Right atrium auricular region (tissue), 2 donors: ENCODE data around the gene APOBEC3A. TPM values are rescaled to one million over a fixed set of nuclear protein-coding genes. Genes with fewer than 3 reads are reported as not detected.
"Not testable (repeated sequence)": the region's sequence is repeated elsewhere in the genome, so short reads cannot be mapped to it uniquely, and the experiment has no call there.

Source experiments
- DNase-seq: peaks from one replicate; pipeline ENCODE4 v3.0.0-alpha.2; 2019; ENCODE audit warnings: low spot score
- H3K27ac ChIP-seq, 2 donors: fragments of 200-600 bp; sonication (generic); 1 replicate in 1 of 2; 2 replicates in 1 of 2; pipeline ENCODE4 v1.5.1; 2016 to 2019
- H3K27me3 ChIP-seq, 2 donors: fragments of 200-600 bp; sonication (generic); one replicate each; pipeline versions ENCODE4 v1.5.1 to v1.6.0; 2017 to 2019
- H3K36me3 ChIP-seq: fragments of 200-600 bp; sonication (generic); one replicate; pipeline ENCODE4 v1.5.1; 2016
- H3K4me1 ChIP-seq, 2 donors: fragments of 200-600 bp; sonication (generic); one replicate each; pipeline versions ENCODE4 v1.5.1 to v1.6.0; 2017 to 2019
- H3K4me3 ChIP-seq, 2 donors: fragments of 200-600 bp; sonication (generic); 1 replicate in 1 of 2; 2 replicates in 1 of 2; pipeline ENCODE4 v1.5.1; 2017 to 2019; ENCODE audit warnings: mild to moderate bottlenecking in 1 of 2, moderate library complexity in 1 of 2
- H3K9me3 ChIP-seq, 2 donors: fragments of 200-600 bp; sonication (generic); one replicate each; pipeline ENCODE4 v1.5.1; 2019
- total RNA-seq, 2 donors: library from RNA; depleted of rRNA; stranded (reverse); fragments of >200 nt; gene quantifications; one replicate each; pipeline ENCODE4 v1.1.0, GENCODE V29; 2016
- TF ChIP-seq, protein P1 (sequence below), 2 donors: fragments of 200-600 bp; sonication (generic); IDR thresholded peaks; one replicate each; pipeline ENCODE4 v1.5.1; 2019; ENCODE audit warnings: antibody characterized with exemption in 2 of 2

Gene APOBEC3A
- total RNA-seq, 2 donors from 2014 or later, result 1.1 TPM; not detected in 1

DNA sequence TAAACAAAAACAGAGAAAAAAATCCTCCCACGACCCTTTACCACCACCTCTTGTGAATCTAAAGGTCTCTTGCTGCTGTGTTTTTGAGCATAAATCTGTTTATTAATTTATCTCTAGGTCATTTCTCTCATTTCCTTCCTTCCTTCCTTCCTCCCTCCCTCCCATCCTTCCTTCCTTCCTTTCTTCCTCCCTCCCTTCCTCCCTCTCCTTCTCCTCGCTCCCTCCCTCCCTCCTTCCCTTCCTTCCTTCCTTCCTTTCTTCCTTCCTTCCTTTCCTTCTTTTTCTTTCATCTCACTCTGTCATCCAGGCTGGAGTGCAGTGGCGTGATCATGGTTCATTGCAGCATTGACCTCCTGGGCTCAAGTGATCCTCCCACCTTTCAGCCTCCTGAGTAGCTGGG is 13.5 kb upstream of the APOBEC3A start:
- Histone ChIP-seq H3K4me3 (no peak overlapping the region), H3K27ac (no peak overlapping the region), H3K9me3 (no peaks in the 10 kb centered on the region), H3K4me1 (no peaks in the 10 kb centered on the region), H3K27me3 (no peaks in the 10 kb centered on the region), H3K36me3 (no peaks in the 10 kb centered on the region)
- no peak for DNase-seq
- TF ChIP-seq, protein P1, sequence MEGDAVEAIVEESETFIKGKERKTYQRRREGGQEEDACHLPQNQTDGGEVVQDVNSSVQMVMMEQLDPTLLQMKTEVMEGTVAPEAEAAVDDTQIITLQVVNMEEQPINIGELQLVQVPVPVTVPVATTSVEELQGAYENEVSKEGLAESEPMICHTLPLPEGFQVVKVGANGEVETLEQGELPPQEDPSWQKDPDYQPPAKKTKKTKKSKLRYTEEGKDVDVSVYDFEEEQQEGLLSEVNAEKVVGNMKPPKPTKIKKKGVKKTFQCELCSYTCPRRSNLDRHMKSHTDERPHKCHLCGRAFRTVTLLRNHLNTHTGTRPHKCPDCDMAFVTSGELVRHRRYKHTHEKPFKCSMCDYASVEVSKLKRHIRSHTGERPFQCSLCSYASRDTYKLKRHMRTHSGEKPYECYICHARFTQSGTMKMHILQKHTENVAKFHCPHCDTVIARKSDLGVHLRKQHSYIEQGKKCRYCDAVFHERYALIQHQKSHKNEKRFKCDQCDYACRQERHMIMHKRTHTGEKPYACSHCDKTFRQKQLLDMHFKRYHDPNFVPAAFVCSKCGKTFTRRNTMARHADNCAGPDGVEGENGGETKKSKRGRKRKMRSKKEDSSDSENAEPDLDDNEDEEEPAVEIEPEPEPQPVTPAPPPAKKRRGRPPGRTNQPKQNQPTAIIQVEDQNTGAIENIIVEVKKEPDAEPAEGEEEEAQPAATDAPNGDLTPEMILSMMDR (IDR thresholded peaks at IDR 0.05), result no peak

DNA sequence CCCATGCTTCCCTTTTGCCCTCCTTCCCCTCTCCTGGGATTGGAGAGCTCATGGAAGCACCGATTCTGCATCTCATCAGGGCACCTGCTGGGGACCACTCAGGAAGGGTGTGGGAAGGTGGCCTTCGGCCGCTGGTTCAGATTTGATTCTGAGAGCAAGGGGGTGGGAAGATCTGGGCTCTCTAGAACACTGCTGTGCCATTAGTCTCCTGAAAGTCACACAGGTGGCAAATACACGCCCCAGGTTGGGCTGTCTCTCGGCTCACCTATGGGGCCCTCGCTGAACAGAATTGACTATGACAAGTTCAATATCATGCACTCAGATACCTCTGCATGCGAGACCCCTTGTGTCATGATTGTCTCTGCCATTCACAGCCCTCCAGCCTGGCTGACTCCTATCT is 12.8 kb upstream of the APOBEC3A start:
- H3K4me1 ChIP-seq, result no peaks in the 10 kb centered on the region
- no peaks in the 10 kb centered on the region for H3K36me3 ChIP-seq
- H3K9me3 ChIP-seq, result no peaks in the 10 kb centered on the region
- no peaks in the 10 kb centered on the region for H3K27me3 ChIP-seq
- no peak overlapping the region for H3K27ac ChIP-seq
- TF ChIP-seq, protein P1 (IDR thresholded peaks at IDR 0.05), result no peak
- no peak overlapping the region for H3K4me3 ChIP-seq
- no peak for DNase-seq

DNA sequence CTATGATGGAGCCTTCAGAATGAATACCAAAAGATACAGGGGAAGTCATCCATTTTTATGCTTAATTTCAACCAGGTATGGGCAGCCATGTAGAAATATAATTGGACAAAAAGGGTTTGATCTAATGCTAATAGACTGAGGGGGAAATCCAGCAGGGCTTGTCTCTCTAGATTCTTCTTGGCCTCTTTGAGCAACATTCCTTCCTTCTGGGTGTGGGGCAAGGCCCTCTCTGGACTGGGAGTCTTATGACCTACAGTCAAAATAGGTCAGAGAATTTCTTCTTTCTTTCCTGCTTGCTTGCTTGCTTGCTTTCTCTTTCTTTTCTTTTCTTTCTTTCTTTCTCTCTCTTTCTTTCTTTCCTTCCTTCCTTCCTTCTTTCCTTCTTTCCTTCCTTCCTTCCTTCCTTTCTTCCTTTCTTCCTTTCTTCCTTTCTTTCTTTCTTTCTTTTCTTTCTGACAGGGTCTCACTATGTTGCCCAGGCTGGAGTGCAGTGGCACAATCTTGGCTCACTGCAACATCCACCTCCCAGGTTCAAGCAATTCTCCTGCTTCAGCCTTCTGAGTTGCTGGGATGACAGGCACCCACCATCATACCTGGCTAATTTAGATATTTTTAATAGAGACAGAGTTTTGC is 11.6 kb upstream of the APOBEC3A start:
- not testable (repeated sequence) for H3K4me3 ChIP-seq, H3K9me3 ChIP-seq, H3K27ac ChIP-seq, H3K4me1 ChIP-seq, DNase-seq, H3K27me3 ChIP-seq, H3K36me3 ChIP-seq

DNA sequence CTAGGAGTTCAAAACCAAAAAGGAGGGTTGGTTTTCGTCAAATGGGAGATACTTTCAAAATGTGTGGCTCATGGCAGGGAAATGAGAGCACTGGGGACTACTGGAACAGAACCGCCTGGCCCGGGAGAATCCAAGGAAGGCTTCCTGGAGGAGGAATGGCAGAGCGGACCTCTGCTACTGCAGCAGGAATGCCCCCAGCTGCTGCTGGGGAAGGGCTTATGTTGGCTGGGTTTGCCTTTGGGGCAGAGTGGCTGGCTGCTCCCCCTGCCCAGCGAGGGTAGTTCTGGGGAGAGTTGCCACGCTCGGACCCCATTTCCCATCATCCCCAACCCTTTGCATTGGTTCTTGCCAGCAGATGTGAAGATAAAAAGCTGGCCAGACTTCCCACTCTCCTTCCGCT is 10.6 kb upstream of the APOBEC3A start:
- Histone ChIP-seq H3K27ac (no peak overlapping the region), H3K4me1 (no peaks in the 10 kb centered on the region), H3K4me3 (no peak overlapping the region), H3K9me3 (no peaks in the 10 kb centered on the region), H3K36me3 (no peaks in the 10 kb centered on the region), H3K27me3 (no peaks in the 10 kb centered on the region)
- DNase-seq, result no peak
- TF ChIP-seq, protein P1 (IDR thresholded peaks at IDR 0.05), result no peak

DNA sequence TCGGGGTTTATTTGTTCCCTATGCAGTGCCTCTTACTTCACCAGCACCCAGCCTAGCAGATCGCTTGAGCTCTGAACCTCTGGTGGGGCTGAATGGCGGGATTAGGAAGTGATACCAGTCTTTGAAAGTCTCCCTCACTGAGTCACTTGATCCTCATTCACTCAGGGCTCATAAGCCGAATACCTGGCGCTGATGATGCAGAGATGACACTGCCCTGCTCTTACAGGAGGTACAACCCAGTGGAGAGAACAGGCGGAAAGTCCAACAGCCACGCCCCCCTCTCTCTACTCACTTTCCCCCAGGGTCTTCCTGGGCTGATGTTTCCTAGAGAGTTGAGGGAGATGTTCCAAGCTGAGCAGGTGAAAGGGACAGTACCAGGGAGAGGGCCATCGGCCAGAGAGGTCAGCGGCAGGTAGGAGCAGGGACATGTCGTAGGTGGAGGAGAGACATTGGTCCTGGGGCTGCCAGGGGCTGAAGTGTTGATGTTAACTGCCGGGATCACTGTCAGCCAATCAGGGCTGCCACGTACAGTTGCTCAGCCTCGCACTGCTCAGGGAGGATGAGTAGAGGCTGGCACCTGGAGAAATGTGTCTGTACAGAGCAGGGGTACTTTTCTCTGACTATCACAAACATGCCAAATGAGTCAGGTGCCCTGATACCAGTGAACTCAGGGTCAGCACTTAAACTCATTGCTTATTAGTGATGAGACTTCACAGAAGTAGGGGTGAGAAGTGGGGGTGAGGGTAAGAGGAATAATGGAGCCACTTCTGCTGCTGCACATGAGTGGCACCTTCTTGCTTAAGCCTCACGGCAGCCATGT is 9.9 kb upstream of the APOBEC3A start:
- Histone ChIP-seq H3K4me3 (no peak overlapping the region), H3K36me3 (no peaks in the 10 kb centered on the region), H3K4me1 (no peaks in the 10 kb centered on the region), H3K9me3 (no peaks in the 10 kb centered on the region), H3K27me3 (no peaks in the 10 kb centered on the region), H3K27ac (no peak overlapping the region)
- DNase-seq, result no peak
- TF ChIP-seq, protein P1 (IDR thresholded peaks at IDR 0.05), result no peak

DNA sequence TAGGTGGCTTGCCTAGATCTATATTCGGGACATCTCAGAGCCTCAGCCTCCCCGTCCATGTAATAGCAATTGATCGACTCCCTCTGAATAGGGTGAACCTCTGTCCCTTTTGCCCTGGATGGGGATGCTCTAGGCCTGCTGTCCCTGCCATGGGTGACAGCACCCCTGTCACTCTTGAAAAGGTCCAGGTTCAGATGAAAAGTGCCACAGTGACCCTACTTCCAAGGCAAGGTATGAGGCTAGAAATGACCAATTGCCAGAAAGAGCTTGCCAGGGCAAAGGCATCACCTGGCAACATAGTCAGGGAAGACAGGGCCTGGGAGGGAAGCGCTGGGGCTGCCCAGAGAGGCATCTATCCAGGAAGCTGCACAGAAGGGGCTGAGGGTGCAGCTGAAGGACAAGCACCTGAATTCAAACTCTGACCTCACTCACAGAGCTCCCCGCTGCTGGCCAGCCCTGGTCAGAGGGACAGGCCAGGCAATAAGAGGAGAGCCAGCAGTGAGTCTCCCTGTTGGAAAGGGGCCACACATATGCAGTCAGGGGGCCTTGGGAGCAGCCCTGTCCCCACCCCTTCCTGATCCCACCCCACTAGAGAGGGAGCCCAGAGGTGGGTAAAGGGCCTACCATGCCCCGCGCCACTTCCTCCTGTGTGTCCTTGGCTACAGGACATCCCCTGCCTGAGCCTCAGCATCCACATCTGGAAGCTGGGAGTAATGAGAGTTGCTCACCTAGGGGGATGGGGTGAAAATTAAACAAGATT is 9.0 kb upstream of the APOBEC3A start:
- Histone ChIP-seq H3K9me3 (no peaks in the 10 kb centered on the region), H3K27ac (no peak overlapping the region)
- TF ChIP-seq, protein P1 (IDR thresholded peaks at IDR 0.05), result no peak

More for the DNA sequence above, 9.0 kb upstream of the APOBEC3A start:
- Histone ChIP-seq H3K4me1 (no peaks in the 10 kb centered on the region), H3K36me3 (no peaks in the 10 kb centered on the region), H3K27me3 (no peaks in the 10 kb centered on the region), H3K4me3 (no peak overlapping the region)
- DNase-seq, result no peak
